Cardiac septum (tissue), 1 donor: ENCODE measurements around the gene CDK5RAP3. TPM values are rescaled to one million over a fixed set of nuclear protein-coding genes. Genes with fewer than 3 reads are reported as not detected.
"Not testable (repeated sequence)": the region's sequence is repeated elsewhere in the genome, so short reads cannot be mapped to it uniquely, and the experiment has no call there.

Experiments used
- DNase-seq: peaks from one replicate; pipeline ENCODE4 v3.0.0-alpha.2; 2020; ENCODE audit warnings: low spot score
- intact Hi-C: fragments of 100-400 bp; cut with DNase I; formaldehyde crosslinking; loops from one replicate; pipeline ENCODE4 v1.14.0; 2022
- total RNA-seq: library from RNA; stranded (reverse); fragmentation: NEBNext Ultra II Directional; extraction: Animal tissue kit (Norgen Biotek cat#: 25700); gene quantifications from one replicate; pipeline ENCODE4 v1.2.1, GENCODE V29; 2021
- donor health status: DM: no; HTN: no; CAD: no.

Gene CDK5RAP3
- total RNA-seq, 1 donor from 2014 or later, result 58.2 TPM

GRCh38 chr17:47993031-47993564 is 22.2 kb downstream of the CDK5RAP3 start:
- intact Hi-C loops, result no loop called here
- DNase-seq, result no peak

- no peak for DNase-seq
- intact Hi-C loops, result no loop called here
Observed at GRCh38 chr17:47993964-47994363, 23.1 kb downstream of the CDK5RAP3 start.

GRCh38 chr17:47994724-47995123 is 23.8 kb downstream of the CDK5RAP3 start:
- DNase-seq, result no peak
- intact Hi-C loops, result no loop called here

GRCh38 chr17:47995241-47995935 is 24.5 kb downstream of the CDK5RAP3 start:
- intact Hi-C loops, result no loop called here
- DNase-seq, result no peak

- no peak for DNase-seq
- intact Hi-C loops, result no loop called here
Observed at GRCh38 chr17:47996201-47996600, 25.3 kb downstream of the CDK5RAP3 start.

GRCh38 chr17:47997586-47997985 is 26.7 kb downstream of the CDK5RAP3 start:
- intact Hi-C loops, result no loop called here

GRCh38 chr17:47998044-47998443 is 27.1 kb downstream of the CDK5RAP3 start:
- DNase-seq, result no peak
- intact Hi-C loops, result no loop called here

More at GRCh38 chr17:47997586-47997985, 26.7 kb downstream of the CDK5RAP3 start:
- no peak for DNase-seq

- intact Hi-C loops, result no loop called here
- DNase-seq, result no peak
Observed at GRCh38 chr17:47999582-47999981, 28.7 kb downstream of the CDK5RAP3 start.

- intact Hi-C loops, result no loop called here
- no peak for DNase-seq
Observed at GRCh38 chr17:48001197-48001596, 30.3 kb downstream of the CDK5RAP3 start.

- DNase-seq, intact Hi-C loops: not testable (repeated sequence)
Observed at GRCh38 chr17:48001657-48002056, 30.7 kb downstream of the CDK5RAP3 start.

GRCh38 chr17:48002266-48002915 is 31.5 kb downstream of the CDK5RAP3 start:
- intact Hi-C loops, result no loop called here

GRCh38 chr17:48002916-48003416 is 32.1 kb downstream of the CDK5RAP3 start:
- DNase-seq, result no peak
- intact Hi-C loops, result no loop called here

More at GRCh38 chr17:48002266-48002915, 31.5 kb downstream of the CDK5RAP3 start:
- no peak for DNase-seq

- intact Hi-C loops, result no loop called here
- DNase-seq, result no peak
Observed at GRCh38 chr17:48003417-48004151, 32.7 kb downstream of the CDK5RAP3 start.

GRCh38 chr17:48004983-48005382 is 34.1 kb downstream of the CDK5RAP3 start:
- no peak for DNase-seq
- intact Hi-C loops, result no loop called here

- DNase-seq, result no peak
- intact Hi-C loops, result no loop called here
Observed at GRCh38 chr17:48006936-48007709, 36.2 kb downstream of the CDK5RAP3 start.

GRCh38 chr17:48010193-48010592 is 39.3 kb downstream of the CDK5RAP3 start:
- intact Hi-C loops, result no loop called here
- DNase-seq, result no peak

GRCh38 chr17:48011405-48012150 is 40.7 kb downstream of the CDK5RAP3 start:
- intact Hi-C loops, result no loop called here
- no peak for DNase-seq

- intact Hi-C loops, result no loop called here
- DNase-seq, result no peak
Observed at GRCh38 chr17:48012151-48012520, 41.2 kb downstream of the CDK5RAP3 start.

GRCh38 chr17:48012654-48013053 is 41.7 kb downstream of the CDK5RAP3 start:
- intact Hi-C loops, result no loop called here
- no peak for DNase-seq
